ENCODE measurements around the gene COQ8A. TPM values are rescaled to one million over a fixed set of nuclear protein-coding genes. Genes with fewer than 3 reads are reported as not detected.

The COQ8A gene
- total and polyA plus RNA-seq, 2 donors (not counting 1 experiment from before 2014, with no cell fraction given) = 3.8 to 19.7 TPM

GRCh38 chr1:226952118-226952441, 12.0 kb downstream of the COQ8A start:
- Histone ChIP-seq H3K4me3 (replicated peaks in 1 of 4; ENCODE audit: control extremely low read depth in 1 of 4, insufficient read depth in 1 of 4, low read depth in 3 of 4, low read length in 4 of 4) (no peak overlapping the region), H3K4me2 (ENCODE audit: extremely low read depth, insufficient read depth, low read length) (no peak overlapping the region), H3K9me3 (ENCODE audit: control insufficient read depth, insufficient read depth, low read depth, low read length) (no peaks in the 10 kb centered on the region), H4K20me1 (ENCODE audit: control insufficient read depth, extremely low read depth, insufficient read depth, low read length) (no peaks in the 10 kb centered on the region), H2AFZ (ENCODE audit: low read length) (no peak overlapping the region), H3K4me1 (ENCODE audit: control insufficient read depth, extremely low read depth, insufficient read depth, low read length) (no peaks in the 10 kb centered on the region), H3K36me3 (ENCODE audit: control insufficient read depth, insufficient read depth, low read length) (no peaks in the 10 kb centered on the region), H3K9ac (ENCODE audit: insufficient read depth, low read length) (no peak overlapping the region), H3K27ac (ENCODE audit: insufficient read depth, low read length) (no peak overlapping the region), H3K27me3 (ENCODE audit: control insufficient read depth, insufficient read depth, low read length) (no peaks in the 10 kb centered on the region), H3K79me2 (ENCODE audit: control insufficient read depth, insufficient read depth, low read length) (no peaks in the 10 kb centered on the region)
- no peak for TF ChIP-seq CTCF (conservative IDR thresholded peaks at IDR 0.05 in 1 of 2, IDR thresholded peaks at IDR 0.05 in 1 of 2; ENCODE audit: low read depth in 1 of 2, low read length in 2 of 2)
- no peak for TF ChIP-seq EZH2 (IDR thresholded peaks at IDR 0.05; ENCODE audit: low read length, missing control alignments)
- no peak for DNase-seq (ENCODE audit: low read depth in 2 of 2)

- Histone ChIP-seq H3K27me3 (ENCODE audit: control insufficient read depth, insufficient read depth, low read length) (no peaks in the 10 kb centered on the region), H2AFZ (ENCODE audit: low read length) (no peak overlapping the region), H4K20me1 (ENCODE audit: control insufficient read depth, extremely low read depth, insufficient read depth, low read length) (no peaks in the 10 kb centered on the region), H3K4me1 (ENCODE audit: control insufficient read depth, extremely low read depth, insufficient read depth, low read length) (no peaks in the 10 kb centered on the region), H3K36me3 (ENCODE audit: control insufficient read depth, insufficient read depth, low read length) (no peaks in the 10 kb centered on the region), H3K9ac (ENCODE audit: insufficient read depth, low read length) (no peak overlapping the region), H3K4me2 (ENCODE audit: extremely low read depth, insufficient read depth, low read length) (no peak overlapping the region), H3K4me3 (replicated peaks in 1 of 4; ENCODE audit: control extremely low read depth in 1 of 4, insufficient read depth in 1 of 4, low read depth in 3 of 4, low read length in 4 of 4) (no peak overlapping the region), H3K27ac (ENCODE audit: insufficient read depth, low read length) (no peak overlapping the region), H3K9me3 (ENCODE audit: control insufficient read depth, insufficient read depth, low read depth, low read length) (no peaks in the 10 kb centered on the region), H3K79me2 (ENCODE audit: control insufficient read depth, insufficient read depth, low read length) (no peaks in the 10 kb centered on the region)
- DNase-seq (ENCODE audit: low read depth in 2 of 2) = no peak
- TF ChIP-seq EZH2 (IDR thresholded peaks at IDR 0.05; ENCODE audit: low read length, missing control alignments) = no peak
- no peak for TF ChIP-seq CTCF (conservative IDR thresholded peaks at IDR 0.05 in 1 of 2, IDR thresholded peaks at IDR 0.05 in 1 of 2; ENCODE audit: low read depth in 1 of 2, low read length in 2 of 2)
Measured at GRCh38 chr1:226953175-226953800, 13.2 kb downstream of the COQ8A start.

- H3K9me3 ChIP-seq (ENCODE audit: control insufficient read depth, insufficient read depth, low read depth, low read length) = no peaks in the 10 kb centered on the region
- H3K79me2 ChIP-seq (ENCODE audit: control insufficient read depth, insufficient read depth, low read length) = no peaks in the 10 kb centered on the region
- no peaks in the 10 kb centered on the region for H3K4me1 ChIP-seq (ENCODE audit: control insufficient read depth, extremely low read depth, insufficient read depth, low read length)
- no peaks in the 10 kb centered on the region for H3K36me3 ChIP-seq (ENCODE audit: control insufficient read depth, insufficient read depth, low read length)
- no peak overlapping the region for H3K4me3 ChIP-seq (replicated peaks in 1 of 4; ENCODE audit: control extremely low read depth in 1 of 4, insufficient read depth in 1 of 4, low read depth in 3 of 4, low read length in 4 of 4)
- no peak overlapping the region for H2AFZ ChIP-seq (ENCODE audit: low read length)
- no peak overlapping the region for H3K9ac ChIP-seq (ENCODE audit: insufficient read depth, low read length)
- no peak overlapping the region for H3K27ac ChIP-seq (ENCODE audit: insufficient read depth, low read length)
- no peak overlapping the region for H3K4me2 ChIP-seq (ENCODE audit: extremely low read depth, insufficient read depth, low read length)
- H4K20me1 ChIP-seq (ENCODE audit: control insufficient read depth, extremely low read depth, insufficient read depth, low read length) = no peaks in the 10 kb centered on the region
- TF ChIP-seq CTCF (conservative IDR thresholded peaks at IDR 0.05 in 1 of 2, IDR thresholded peaks at IDR 0.05 in 1 of 2; ENCODE audit: low read depth in 1 of 2, low read length in 2 of 2) (no peak), EZH2 (IDR thresholded peaks at IDR 0.05; ENCODE audit: low read length, missing control alignments) (no peak)
- DNase-seq (ENCODE audit: low read depth in 2 of 2) = no peak
- no peaks in the 10 kb centered on the region for H3K27me3 ChIP-seq (ENCODE audit: control insufficient read depth, insufficient read depth, low read length)
Measured at GRCh38 chr1:226954337-226954736, 14.2 kb downstream of the COQ8A start.

Measured in fibroblast of lung (primary cell).